K562 (cell line): ENCODE data around the gene PPP4R3A. TPM values are rescaled to one million over a fixed set of nuclear protein-coding genes. Genes with fewer than 3 reads are reported as not detected.

Experiments used
- CBX5 ChIP-seq: IDR thresholded peaks from 2 replicates; pipeline ENCODE4 v1.6.1; 2014; ENCODE audit warnings: low read depth, borderline replicate concordance
- L3MBTL2 ChIP-seq: fragments of 450-650 bp; IDR thresholded peaks from 2 replicates; pipeline ENCODE4 v1.6.1; 2016; ENCODE audit warnings: mild to moderate bottlenecking, moderate library complexity
- MAZ ChIP-seq, 2 experiments: fragments of 450-650 bp in 1 of 2; sonication (generic) in 1 of 2; formaldehyde crosslinking; IDR thresholded peaks in 1 of 2; conservative IDR thresholded peaks in 1 of 2; 2 replicates each; pipeline versions ENCODE4 v1.4.0 to v1.5.0; 2020; ENCODE audit warnings: mild to moderate bottlenecking in 1 of 2, missing genetic modification reagents in 1 of 2
- PTTG1 ChIP-seq: fragments of 450-650 bp; IDR thresholded peaks from 2 replicates; pipeline ENCODE4 v1.6.1; 2016; ENCODE audit warnings: low read depth, mild to moderate bottlenecking, missing genetic modification characterization, missing compliant biosample characterization
- RBM34 ChIP-seq: fragments of 200-400 bp; formaldehyde crosslinking; IDR thresholded peaks from 2 replicates; pipeline ENCODE4 v1.6.1; 2018; ENCODE audit warnings: low read length, borderline replicate concordance; ENCODE audit not compliant: insufficient read depth
- TSC22D4 ChIP-seq: fragments of 450-650 bp; IDR thresholded peaks from 2 replicates; pipeline ENCODE4 v1.6.1; 2016; ENCODE audit warnings: missing genetic modification characterization, missing biosample characterization, control low read depth
- ZNF174 ChIP-seq: fragments of 250-450 bp; sonication (Bioruptor Pico); IDR thresholded peaks from 2 replicates; pipeline ENCODE4 v1.4.0; 2020; ENCODE audit warnings: mild to moderate bottlenecking
- polyA plus RNA-seq, 8 experiments: library from polyadenylated mRNA; depleted of rRNA in 4 of 8; stranded (reverse) in 5 of 8; unstranded in 3 of 8; fragments of >200 nt; fragmentation: Nextera tagmentation in 2 of 8; fragmentation: Illumina TruSeq in 1 of 8; extraction: Ambion mirVana in 2 of 8; extraction: Trizol in 1 of 8; gene quantifications; 2 replicates each; pipeline versions ENCODE4 v1.2.1 to v1.2.3, GENCODE V29; 2011 to 2014; ENCODE audit warnings: inconsistent platforms in 1 of 8, missing spikeins in 1 of 8
- total RNA-seq, 7 experiments: library from RNA; depleted of rRNA in 6 of 7; stranded (reverse); fragments of >200 nt in 6 of 7; fragmentation: Illumina TruSeq in 2 of 7; extraction: Trizol in 2 of 7; gene quantifications; 2 replicates each; pipeline versions ENCODE4 v1.2.1 to v1.2.3, GENCODE V29; 2011 to 2021; ENCODE audit warnings: low replicate concordance in 1 of 7
- TF ChIP-seq, protein P1 (sequence below): fragments of 450-650 bp; formaldehyde crosslinking; IDR thresholded peaks from 2 replicates; pipeline ENCODE4 v1.4.0; 2020; ENCODE audit warnings: mild to moderate bottlenecking, moderate library complexity
- TF ChIP-seq, protein P2 (sequence below): fragments of 450-650 bp; IDR thresholded peaks from 2 replicates; pipeline ENCODE4 v1.6.1; 2016; ENCODE audit warnings: mild to moderate bottlenecking, moderate library complexity
- TF ChIP-seq, protein P3 (sequence below): fragments of 250-450 bp; sonication (Bioruptor Pico); IDR thresholded peaks from 2 replicates; pipeline ENCODE4 v1.9.0; 2021; ENCODE audit warnings: mild to moderate bottlenecking, inconsistent platforms

Gene PPP4R3A
- total and polyA plus RNA-seq, 9 of the 15 experiments (the other 6 are each of a cell fraction or from before 2014, with no cell fraction given): 9.5 to 54.9 (median 44.9) TPM

DNA sequence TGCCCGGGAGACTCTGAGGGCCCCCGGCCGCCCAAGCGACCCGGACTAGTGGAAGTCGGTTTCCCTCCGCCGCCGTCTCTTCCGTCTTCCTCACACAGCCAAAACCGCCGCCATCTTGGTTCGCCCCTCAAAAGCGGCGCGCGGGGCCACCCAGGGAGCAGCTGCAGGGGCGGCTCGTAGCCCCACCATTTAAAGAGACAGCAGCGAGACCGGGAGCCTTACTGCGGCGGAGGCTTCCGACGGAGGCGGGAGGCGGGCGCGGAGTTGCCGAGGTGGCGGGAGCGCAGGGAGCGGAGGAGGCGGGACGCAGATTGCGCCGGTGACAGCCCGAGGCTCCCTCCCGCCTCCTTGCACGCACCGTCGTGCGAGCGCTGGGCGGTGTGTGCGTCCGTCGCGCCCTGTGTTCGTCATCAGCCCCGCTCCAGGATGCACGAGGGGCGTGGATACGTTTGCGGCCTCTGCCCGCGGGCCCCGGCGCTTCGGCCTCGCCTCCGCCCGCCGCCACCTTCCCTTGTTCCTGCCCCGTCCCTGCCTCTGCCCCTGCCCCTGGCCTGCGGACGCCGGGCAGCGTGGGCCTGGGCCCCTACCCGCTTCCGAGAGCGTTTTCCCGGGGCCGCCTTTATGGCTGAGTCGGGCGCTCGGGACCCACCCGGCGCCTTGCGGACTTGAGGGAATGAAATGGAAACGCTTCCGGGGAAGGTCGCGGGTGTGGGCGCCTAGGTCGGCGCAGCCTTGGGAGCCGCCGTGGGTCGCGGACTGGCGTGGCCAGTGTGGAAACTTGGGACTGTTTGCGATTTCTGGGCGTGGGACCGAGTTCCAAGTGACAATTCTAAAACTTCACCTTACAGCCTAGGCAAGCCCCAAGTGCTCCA is at the start of gene PPP4R3A (continued):
- TF ChIP-seq L3MBTL2 (peak; percentile 82), CBX5 (peak; percentile 37; the same call in 1 of the 2 replicates), RBM34 (0 out of 2 replicates have a peak, but pooled peaks have one; percentile 74), PTTG1 (tag) (no peak), MAZ (CRISPR knock-in tag; conservative IDR thresholded peaks at IDR 0.05 in 1 of 2, IDR thresholded peaks at IDR 0.05 in 1 of 2) (peak; percentile 85 to 94), TSC22D4 (tag) (no peak), ZNF174 (CRISPR knock-in tag) (no peak)
- TF ChIP-seq, protein P1, sequence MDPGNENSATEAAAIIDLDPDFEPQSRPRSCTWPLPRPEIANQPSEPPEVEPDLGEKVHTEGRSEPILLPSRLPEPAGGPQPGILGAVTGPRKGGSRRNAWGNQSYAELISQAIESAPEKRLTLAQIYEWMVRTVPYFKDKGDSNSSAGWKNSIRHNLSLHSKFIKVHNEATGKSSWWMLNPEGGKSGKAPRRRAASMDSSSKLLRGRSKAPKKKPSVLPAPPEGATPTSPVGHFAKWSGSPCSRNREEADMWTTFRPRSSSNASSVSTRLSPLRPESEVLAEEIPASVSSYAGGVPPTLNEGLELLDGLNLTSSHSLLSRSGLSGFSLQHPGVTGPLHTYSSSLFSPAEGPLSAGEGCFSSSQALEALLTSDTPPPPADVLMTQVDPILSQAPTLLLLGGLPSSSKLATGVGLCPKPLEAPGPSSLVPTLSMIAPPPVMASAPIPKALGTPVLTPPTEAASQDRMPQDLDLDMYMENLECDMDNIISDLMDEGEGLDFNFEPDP (CRISPR knock-in tag): no peak
- TF ChIP-seq, protein P2, sequence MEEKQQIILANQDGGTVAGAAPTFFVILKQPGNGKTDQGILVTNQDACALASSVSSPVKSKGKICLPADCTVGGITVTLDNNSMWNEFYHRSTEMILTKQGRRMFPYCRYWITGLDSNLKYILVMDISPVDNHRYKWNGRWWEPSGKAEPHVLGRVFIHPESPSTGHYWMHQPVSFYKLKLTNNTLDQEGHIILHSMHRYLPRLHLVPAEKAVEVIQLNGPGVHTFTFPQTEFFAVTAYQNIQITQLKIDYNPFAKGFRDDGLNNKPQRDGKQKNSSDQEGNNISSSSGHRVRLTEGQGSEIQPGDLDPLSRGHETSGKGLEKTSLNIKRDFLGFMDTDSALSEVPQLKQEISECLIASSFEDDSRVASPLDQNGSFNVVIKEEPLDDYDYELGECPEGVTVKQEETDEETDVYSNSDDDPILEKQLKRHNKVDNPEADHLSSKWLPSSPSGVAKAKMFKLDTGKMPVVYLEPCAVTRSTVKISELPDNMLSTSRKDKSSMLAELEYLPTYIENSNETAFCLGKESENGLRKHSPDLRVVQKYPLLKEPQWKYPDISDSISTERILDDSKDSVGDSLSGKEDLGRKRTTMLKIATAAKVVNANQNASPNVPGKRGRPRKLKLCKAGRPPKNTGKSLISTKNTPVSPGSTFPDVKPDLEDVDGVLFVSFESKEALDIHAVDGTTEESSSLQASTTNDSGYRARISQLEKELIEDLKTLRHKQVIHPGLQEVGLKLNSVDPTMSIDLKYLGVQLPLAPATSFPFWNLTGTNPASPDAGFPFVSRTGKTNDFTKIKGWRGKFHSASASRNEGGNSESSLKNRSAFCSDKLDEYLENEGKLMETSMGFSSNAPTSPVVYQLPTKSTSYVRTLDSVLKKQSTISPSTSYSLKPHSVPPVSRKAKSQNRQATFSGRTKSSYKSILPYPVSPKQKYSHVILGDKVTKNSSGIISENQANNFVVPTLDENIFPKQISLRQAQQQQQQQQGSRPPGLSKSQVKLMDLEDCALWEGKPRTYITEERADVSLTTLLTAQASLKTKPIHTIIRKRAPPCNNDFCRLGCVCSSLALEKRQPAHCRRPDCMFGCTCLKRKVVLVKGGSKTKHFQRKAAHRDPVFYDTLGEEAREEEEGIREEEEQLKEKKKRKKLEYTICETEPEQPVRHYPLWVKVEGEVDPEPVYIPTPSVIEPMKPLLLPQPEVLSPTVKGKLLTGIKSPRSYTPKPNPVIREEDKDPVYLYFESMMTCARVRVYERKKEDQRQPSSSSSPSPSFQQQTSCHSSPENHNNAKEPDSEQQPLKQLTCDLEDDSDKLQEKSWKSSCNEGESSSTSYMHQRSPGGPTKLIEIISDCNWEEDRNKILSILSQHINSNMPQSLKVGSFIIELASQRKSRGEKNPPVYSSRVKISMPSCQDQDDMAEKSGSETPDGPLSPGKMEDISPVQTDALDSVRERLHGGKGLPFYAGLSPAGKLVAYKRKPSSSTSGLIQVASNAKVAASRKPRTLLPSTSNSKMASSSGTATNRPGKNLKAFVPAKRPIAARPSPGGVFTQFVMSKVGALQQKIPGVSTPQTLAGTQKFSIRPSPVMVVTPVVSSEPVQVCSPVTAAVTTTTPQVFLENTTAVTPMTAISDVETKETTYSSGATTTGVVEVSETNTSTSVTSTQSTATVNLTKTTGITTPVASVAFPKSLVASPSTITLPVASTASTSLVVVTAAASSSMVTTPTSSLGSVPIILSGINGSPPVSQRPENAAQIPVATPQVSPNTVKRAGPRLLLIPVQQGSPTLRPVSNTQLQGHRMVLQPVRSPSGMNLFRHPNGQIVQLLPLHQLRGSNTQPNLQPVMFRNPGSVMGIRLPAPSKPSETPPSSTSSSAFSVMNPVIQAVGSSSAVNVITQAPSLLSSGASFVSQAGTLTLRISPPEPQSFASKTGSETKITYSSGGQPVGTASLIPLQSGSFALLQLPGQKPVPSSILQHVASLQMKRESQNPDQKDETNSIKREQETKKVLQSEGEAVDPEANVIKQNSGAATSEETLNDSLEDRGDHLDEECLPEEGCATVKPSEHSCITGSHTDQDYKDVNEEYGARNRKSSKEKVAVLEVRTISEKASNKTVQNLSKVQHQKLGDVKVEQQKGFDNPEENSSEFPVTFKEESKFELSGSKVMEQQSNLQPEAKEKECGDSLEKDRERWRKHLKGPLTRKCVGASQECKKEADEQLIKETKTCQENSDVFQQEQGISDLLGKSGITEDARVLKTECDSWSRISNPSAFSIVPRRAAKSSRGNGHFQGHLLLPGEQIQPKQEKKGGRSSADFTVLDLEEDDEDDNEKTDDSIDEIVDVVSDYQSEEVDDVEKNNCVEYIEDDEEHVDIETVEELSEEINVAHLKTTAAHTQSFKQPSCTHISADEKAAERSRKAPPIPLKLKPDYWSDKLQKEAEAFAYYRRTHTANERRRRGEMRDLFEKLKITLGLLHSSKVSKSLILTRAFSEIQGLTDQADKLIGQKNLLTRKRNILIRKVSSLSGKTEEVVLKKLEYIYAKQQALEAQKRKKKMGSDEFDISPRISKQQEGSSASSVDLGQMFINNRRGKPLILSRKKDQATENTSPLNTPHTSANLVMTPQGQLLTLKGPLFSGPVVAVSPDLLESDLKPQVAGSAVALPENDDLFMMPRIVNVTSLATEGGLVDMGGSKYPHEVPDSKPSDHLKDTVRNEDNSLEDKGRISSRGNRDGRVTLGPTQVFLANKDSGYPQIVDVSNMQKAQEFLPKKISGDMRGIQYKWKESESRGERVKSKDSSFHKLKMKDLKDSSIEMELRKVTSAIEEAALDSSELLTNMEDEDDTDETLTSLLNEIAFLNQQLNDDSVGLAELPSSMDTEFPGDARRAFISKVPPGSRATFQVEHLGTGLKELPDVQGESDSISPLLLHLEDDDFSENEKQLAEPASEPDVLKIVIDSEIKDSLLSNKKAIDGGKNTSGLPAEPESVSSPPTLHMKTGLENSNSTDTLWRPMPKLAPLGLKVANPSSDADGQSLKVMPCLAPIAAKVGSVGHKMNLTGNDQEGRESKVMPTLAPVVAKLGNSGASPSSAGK: peak; percentile 30
- TF ChIP-seq, protein P3, sequence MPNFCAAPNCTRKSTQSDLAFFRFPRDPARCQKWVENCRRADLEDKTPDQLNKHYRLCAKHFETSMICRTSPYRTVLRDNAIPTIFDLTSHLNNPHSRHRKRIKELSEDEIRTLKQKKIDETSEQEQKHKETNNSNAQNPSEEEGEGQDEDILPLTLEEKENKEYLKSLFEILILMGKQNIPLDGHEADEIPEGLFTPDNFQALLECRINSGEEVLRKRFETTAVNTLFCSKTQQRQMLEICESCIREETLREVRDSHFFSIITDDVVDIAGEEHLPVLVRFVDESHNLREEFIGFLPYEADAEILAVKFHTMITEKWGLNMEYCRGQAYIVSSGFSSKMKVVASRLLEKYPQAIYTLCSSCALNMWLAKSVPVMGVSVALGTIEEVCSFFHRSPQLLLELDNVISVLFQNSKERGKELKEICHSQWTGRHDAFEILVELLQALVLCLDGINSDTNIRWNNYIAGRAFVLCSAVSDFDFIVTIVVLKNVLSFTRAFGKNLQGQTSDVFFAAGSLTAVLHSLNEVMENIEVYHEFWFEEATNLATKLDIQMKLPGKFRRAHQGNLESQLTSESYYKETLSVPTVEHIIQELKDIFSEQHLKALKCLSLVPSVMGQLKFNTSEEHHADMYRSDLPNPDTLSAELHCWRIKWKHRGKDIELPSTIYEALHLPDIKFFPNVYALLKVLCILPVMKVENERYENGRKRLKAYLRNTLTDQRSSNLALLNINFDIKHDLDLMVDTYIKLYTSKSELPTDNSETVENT (CRISPR knock-in tag): peak; percentile 66; the same call in 1 of the 2 replicates
